SK-MEL-5 (cell line): ENCODE data around the gene CD163L1. TPM values are rescaled to one million over a fixed set of nuclear protein-coding genes. Genes with fewer than 3 reads are reported as not detected.
A peak's percentile ranks its signal among the peaks of the same experiment; 100 is the strongest.
"Not testable (repeated sequence)": the region's sequence is repeated elsewhere in the genome, so short reads cannot be mapped to it uniquely, and the experiment has no call there.

ENCODE experiments used
- DNase-seq: peaks from one replicate; pipeline ENCODE4 v3.0.0-alpha.2; 2016; ENCODE audit warnings: low read depth, low spot score
- in situ Hi-C: cut with HindIII; loops from 2 replicates; pipeline ENCODE4 v1.10.0; 2016; ENCODE audit warnings: low sequenced_read_pairs, high pct_unique_total_duplicates, low pct_unique_long_range_greater_than_20kb
- polyA plus RNA-seq, 2 experiments: library from polyadenylated mRNA; depleted of rRNA; stranded (reverse); fragments of >200 nt; gene quantifications; 2 replicates each; pipeline ENCODE4 v1.2.3, GENCODE V29; 2015
- total RNA-seq: library from RNA; depleted of rRNA; stranded (reverse); fragments of >200 nt; shearing (Covaris generic); gene quantifications from 2 replicates; pipeline ENCODE4 v1.2.3, GENCODE V29; 2014; rRNA removed

CD163L1 gene
- total RNA-seq: not detected in 2 replicates
- 0.05 TPM in 1 of 2 replicates, not detected in the other for polyA plus RNA-seq (2015; cell fraction: cytosol; rRNA removed)
- not detected in 2 replicates for polyA plus RNA-seq (2015; cell fraction: nucleus; rRNA removed)

DNA sequence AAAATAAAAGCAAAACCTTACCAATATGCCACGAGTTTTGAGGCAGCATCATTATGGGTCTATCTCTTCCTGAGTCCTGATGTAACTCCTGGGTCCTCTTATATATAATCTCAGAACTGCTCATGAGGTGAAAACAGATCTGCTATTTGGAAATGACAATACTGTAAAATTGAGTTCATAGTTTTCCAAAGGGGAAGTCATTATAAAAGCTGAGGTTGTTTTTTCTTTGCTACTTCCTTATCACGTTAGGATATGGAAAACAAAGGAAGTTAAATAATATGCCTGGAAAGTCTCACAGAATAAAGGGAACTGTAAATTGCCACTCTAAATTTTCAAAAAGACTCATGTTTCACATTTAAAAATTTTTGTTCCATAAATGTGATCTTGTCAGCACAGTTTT, at the start of gene CD163L1:
Gene CD163L1 (minus strand): TSS at position 78 of the 400 bp plus-strand sequence. CDS start 26 bp downstream, at position 52.
- in situ Hi-C loops: no loop called here
- no peak for DNase-seq

DNA sequence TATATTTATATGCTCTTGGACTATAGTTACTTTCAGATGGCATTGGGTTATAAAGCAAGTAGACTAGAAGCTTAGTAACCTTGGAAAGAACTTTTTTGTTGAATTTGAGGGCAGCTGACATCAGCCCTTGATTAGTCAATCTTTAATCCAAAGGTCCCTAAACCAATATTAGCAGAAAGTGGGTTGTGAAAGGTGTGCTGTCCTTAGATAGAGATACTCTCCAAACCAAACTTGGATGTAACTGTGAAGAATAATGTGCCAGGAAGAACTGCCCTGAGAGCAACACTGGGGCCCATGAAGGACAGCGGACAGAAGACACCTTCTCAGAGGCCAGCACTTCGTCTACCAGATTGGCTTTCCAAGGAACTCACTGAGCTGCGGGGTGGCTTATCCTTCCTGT, 49.1 kb upstream of the CD163L1 start:
- in situ Hi-C loops: no loop called here
- DNase-seq: no peak

DNA sequence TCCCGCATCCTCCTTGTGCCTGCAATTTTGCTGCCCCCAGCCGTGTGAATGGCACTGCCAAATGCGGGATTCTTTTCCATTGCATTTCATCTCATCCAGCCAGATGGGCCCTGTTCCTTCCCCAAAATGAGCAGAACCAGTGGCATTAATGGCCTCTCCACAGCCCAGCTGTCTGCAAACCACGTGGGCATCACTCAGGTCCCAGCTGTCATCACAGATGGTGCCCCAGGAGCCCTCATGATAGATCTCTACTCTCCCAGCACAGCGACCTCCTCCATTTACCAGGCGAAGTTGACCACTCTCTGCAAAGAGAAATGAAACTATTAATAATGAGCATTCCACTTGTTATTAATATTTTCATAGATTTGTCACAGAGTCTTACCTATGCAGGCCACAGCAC, 42.6 kb upstream of the CD163L1 start:
- no peak for DNase-seq
- in situ Hi-C loops: no loop called here

DNA sequence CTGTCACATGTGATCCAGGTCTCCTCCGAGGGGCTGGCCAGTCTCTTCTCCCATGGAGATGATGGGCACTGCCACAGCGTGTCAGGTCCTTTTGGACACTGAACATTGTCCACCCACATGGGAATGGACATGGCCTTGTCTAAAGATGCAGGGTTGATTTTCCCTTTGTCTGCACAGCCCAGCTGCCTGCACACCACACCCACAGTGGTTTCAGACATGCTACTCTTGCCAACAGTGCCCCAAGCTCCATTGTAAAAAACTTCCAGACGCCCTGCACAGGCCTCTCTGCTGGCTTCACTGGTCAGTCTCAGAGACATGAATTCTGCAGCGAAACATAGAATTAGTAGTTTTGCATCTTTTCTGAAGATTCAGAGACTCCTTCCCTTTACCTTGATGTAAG, 41.1 kb upstream of the CD163L1 start:
- in situ Hi-C loops: no loop called here
- no peak for DNase-seq

- no peak for DNase-seq
Measured at GRCh38 chr12:7483343-7483742, 39.4 kb upstream of the CD163L1 start.

DNA sequence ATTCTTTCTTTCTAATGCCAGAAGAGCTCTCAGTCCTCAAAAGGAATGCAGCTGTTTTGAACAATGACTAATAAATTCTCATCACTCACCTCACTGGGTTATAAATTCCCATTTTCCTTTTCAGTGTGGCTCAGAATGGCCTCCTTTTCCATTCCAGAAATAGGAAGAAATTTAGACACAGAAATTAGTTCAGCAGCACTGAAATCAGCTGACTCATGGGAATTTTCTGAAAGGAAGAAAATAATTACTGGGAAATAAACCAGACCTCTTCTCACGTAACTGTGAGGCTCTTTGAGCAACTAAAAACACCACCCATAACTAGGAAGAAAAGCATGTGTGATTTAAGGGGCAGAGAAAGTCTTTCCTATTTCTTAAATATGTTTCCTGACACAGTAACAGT, 35.8 kb upstream of the CD163L1 start:
- in situ Hi-C loops: no loop called here
- no peak for DNase-seq

More at GRCh38 chr12:7483343-7483742, 39.4 kb upstream of the CD163L1 start:
- in situ Hi-C loops: no loop called here

GRCh38 chr12:7472060-7472459, 28.1 kb upstream of the CD163L1 start:
- DNase-seq: no peak
- in situ Hi-C loops: no loop called here

GRCh38 chr12:7460375-7461259, 16.7 kb upstream of the CD163L1 start:
- peak; percentile 65 for DNase-seq
- in situ Hi-C loops: no loop called here

DNA sequence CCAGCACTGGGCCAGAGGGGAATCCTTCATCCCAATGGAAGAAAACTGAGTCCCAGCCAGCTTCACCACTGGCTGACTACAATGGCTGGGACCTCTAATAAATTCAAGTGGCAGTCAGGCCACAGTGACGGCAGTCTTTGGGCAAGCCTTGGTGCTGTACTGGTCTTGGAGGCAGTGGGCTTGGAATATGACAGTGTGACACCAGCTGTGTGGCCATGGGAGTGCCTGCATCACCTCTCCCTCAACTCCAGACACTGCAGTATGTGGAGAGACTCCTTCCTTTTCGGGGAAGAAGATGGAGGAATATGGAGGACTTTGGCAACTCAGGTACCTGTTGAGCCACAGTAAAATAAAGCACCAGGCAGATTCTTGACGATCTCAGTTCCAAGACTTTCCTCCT, 16.0 kb upstream of the CD163L1 start:
- no peak for DNase-seq
- in situ Hi-C loops: no loop called here

- DNase-seq: no peak
- in situ Hi-C loops: no loop called here
Measured at GRCh38 chr12:7451756-7452155, 7.8 kb upstream of the CD163L1 start.

DNA sequence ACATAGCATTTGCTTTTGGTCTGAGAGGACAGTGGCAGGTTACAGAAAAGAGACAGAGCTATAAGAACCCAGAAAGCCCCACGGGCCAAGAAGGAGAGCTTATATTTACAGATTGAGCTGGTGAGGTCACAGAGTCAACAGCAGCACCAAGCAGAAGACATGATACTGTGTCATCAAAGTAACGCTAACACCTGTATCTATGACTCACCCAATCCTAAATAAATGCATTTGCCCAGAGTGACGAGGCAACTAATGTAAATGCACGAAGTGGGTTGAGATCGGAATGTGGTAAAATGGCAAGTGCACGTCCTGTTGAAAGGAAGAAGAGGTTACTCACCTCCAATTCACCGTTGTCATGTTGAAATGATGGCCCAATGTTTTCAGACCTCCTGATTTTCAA, 6.7 kb upstream of the CD163L1 start:
- DNase-seq: no peak
- in situ Hi-C loops: no loop called here

GRCh38 chr12:7448099-7448498, 4.1 kb upstream of the CD163L1 start:
- DNase-seq: no peak
- in situ Hi-C loops: no loop called here

GRCh38 chr12:7444537-7444936, 584 bp upstream of the CD163L1 start:
- DNase-seq: no peak
- in situ Hi-C loops: no loop called here

GRCh38 chr12:7441216-7441615, 2.7 kb downstream of the CD163L1 start:
- in situ Hi-C loops: no loop called here
- no peak for DNase-seq

- peak; percentile 65 for DNase-seq
- in situ Hi-C loops: no loop called here
Measured at GRCh38 chr12:7439579-7440505, 4.1 kb downstream of the CD163L1 start.

DNA sequence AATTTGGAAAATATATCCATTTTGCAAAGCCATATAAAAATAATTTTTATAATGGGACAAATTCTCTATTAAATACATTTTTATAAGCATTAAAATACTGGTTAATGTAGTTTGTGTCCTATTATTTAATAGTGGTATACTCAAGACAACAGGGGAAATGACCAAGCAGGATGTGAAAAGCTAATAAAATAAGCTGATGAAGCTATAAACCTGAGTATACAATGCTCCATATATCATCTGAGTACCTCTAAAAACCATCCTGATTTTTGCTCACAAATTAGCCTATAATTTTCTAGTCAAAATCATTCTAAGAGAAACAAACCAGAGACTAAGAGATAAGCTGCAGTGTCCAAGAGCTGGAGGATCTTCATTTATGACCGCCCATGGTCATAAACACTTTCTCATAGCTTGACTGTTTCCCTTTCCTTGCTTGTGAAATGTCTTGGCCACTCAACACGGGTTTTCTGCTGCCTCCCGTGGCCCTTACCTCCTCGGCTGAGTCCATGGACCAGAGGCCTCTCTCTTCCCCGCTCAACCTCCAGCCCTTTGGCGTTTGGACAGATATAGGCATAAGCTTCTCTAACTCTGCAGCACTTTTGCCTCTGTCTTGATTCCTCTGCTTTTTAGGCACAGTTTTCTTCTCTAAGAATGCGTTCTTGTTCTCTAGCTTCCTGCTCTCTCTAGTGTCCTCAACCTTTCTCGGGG, 5.5 kb downstream of the CD163L1 start:
- in situ Hi-C loops, DNase-seq: not testable (repeated sequence)

DNA sequence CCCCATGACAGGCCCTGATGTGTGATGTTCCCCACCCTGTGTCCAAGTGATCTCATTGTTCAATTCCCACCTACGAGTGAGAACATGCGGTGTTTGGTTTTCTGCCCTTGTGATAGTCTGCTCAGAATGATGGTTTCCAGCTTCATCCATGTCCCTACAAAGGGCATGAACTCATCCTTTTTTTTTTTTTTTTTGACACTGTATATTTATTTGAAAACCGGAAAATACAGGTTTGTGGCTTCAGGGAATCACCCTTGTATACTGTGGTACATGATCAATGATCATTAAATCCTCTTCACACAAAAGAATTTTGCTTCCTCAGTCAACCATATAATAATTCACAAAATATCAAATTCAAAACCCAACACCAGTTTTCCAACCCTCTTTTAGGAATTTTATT, 6.5 kb downstream of the CD163L1 start:
- DNase-seq, in situ Hi-C loops: not testable (repeated sequence)

GRCh38 chr12:7434670-7435069, 9.3 kb downstream of the CD163L1 start:
- DNase-seq: no peak
- in situ Hi-C loops: no loop called here
